ENCODE data around the gene GNAI3.

GNAI3 gene

DNA sequence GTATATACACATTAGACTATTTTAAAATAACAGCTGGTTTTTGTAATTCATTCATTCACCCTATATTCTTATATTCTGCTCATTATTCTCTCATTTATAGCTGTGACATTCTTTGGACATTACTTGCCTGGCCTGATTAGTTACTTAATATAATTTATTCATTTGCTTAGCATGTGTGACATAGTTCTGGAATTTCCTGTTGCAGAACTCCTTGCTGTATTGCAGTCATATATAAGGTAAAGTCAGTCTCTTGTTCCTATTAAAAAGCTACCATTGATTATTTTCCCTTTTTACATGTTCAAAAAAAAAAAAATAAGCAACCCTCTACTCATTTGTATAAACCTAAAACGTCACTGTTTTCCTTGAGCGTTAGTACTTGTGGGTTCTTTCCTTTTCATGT lies 47.1 kb downstream of the GNAI3 start:
- TF ChIP-seq, protein P1, sequence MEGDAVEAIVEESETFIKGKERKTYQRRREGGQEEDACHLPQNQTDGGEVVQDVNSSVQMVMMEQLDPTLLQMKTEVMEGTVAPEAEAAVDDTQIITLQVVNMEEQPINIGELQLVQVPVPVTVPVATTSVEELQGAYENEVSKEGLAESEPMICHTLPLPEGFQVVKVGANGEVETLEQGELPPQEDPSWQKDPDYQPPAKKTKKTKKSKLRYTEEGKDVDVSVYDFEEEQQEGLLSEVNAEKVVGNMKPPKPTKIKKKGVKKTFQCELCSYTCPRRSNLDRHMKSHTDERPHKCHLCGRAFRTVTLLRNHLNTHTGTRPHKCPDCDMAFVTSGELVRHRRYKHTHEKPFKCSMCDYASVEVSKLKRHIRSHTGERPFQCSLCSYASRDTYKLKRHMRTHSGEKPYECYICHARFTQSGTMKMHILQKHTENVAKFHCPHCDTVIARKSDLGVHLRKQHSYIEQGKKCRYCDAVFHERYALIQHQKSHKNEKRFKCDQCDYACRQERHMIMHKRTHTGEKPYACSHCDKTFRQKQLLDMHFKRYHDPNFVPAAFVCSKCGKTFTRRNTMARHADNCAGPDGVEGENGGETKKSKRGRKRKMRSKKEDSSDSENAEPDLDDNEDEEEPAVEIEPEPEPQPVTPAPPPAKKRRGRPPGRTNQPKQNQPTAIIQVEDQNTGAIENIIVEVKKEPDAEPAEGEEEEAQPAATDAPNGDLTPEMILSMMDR (IDR thresholded peaks at IDR 0.05; ENCODE audit: insufficient read depth, low read depth, low read length, missing control alignments): no peak
- DNase-seq (ENCODE audit: low read depth): peak; percentile 79

DNA sequence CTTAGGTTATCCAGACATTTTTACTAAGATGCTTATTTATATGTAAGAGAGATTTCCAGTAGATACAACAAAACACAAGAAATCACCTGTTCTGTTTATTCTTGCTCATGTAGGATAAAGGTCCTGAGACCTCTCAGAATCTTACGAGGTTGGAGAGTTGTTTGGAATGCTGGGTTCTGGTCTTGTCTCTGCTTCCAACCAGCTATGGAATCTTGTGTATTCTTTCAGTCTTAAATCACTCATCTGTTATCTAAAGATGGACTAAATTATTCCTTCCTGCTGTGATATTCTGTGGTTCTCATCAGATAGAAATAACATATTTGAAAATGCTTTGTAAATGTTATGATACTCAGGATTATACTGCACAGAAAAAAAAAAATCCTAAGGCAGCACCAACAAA lies 49.7 kb downstream of the GNAI3 start:
- no peak for DNase-seq (ENCODE audit: low read depth)
- TF ChIP-seq, protein P1 (IDR thresholded peaks at IDR 0.05; ENCODE audit: insufficient read depth, low read depth, low read length, missing control alignments): no peak
- no peak overlapping the region for H3K4me3 ChIP-seq (ENCODE audit: low read length)

More for the DNA sequence above, 47.1 kb downstream of the GNAI3 start:
- no peak overlapping the region for H3K4me3 ChIP-seq (ENCODE audit: low read length)

DNA sequence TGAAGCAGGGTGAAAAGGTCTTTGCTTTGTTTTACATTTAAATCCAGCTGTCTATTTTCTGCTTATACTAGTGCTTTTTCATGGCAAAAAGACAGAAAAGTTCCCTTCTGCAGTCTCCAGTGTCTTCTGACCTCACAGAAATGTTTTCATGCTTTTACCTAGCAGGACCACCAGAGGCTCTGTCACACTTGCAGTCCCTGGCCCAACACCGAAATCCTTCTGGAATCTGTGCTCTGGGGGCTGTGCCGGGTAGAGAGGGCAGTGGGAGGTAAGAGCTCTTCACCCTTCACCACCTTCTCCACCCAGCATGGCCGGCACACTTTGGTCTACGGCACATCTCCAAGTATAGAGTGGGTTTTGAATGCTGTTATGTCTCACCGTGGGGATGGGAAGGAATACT lies 50.2 kb downstream of the GNAI3 start:
- no peak for DNase-seq (ENCODE audit: low read depth)
- TF ChIP-seq, protein P1 (IDR thresholded peaks at IDR 0.05; ENCODE audit: insufficient read depth, low read depth, low read length, missing control alignments): no peak
- no peak overlapping the region for H3K4me3 ChIP-seq (ENCODE audit: low read length)

DNA sequence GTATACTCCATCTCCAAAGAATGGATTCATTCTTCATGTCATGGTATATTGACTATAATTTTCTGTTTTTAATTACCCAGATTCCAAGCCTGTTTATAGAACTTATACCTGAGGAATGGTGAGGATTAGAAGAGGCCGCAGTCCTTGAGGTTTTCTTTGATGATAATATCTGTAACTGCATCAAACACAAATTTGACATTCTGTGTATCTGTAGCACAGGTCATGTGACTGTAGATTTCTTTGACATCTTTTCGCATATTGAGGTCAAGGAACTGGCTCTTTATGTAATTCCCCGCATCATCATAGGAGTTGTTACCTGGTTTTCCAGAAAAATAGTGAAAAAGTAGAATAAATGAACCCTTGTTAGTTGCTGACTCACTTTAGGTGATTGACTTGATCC lies 54.8 kb downstream of the GNAI3 start:
- TF ChIP-seq, protein P1 (IDR thresholded peaks at IDR 0.05; ENCODE audit: insufficient read depth, low read depth, low read length, missing control alignments): no peak
- H3K4me3 ChIP-seq (ENCODE audit: low read length): no peak overlapping the region
- no peak for DNase-seq (ENCODE audit: low read depth)

DNA sequence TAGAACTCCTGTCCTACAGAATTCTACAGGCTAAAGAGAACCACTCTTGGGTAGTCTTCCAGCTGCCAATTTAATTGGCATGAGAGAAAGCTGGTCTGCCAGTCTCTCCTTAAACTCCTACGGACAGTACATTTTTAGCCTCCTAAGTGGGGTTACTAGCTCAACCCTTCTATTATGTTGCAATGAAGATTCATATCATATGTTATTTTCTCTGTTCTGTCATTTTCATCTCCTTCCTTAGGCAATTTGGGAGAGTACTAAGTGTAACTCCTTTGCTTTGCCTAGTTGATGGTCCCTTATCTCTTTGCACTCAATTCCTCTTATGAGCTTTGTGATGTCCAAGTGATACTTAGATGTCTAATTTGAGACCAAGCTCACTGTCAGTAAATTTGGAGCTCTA lies 57.0 kb downstream of the GNAI3 start:
- H3K4me3 ChIP-seq (ENCODE audit: low read length): no peak overlapping the region
- TF ChIP-seq, protein P1 (IDR thresholded peaks at IDR 0.05; ENCODE audit: insufficient read depth, low read depth, low read length, missing control alignments): no peak
- no peak for DNase-seq (ENCODE audit: low read depth)

DNA sequence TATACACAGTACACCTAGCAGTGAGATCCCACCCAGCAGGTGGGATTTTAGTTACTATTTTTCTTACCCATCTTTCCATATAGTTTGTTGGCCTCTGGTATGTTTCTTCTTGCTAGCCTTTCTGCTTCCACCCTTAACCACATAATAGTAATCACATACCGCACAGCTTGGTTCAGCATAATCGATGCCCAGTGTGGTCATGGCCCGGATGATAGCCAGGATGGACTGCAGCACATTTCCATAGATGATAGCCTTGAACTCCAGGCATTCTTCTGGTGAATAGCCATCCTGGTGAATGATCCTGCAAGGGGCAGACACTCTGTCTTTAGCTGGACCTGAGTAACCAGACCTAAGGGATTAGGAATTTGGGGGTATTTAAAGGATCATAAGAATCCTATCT lies 61.5 kb downstream of the GNAI3 start:
- no peak overlapping the region for H3K4me3 ChIP-seq (ENCODE audit: low read length)
- no peak for DNase-seq (ENCODE audit: low read depth)
- TF ChIP-seq, protein P1 (IDR thresholded peaks at IDR 0.05; ENCODE audit: insufficient read depth, low read depth, low read length, missing control alignments): no peak

DNA sequence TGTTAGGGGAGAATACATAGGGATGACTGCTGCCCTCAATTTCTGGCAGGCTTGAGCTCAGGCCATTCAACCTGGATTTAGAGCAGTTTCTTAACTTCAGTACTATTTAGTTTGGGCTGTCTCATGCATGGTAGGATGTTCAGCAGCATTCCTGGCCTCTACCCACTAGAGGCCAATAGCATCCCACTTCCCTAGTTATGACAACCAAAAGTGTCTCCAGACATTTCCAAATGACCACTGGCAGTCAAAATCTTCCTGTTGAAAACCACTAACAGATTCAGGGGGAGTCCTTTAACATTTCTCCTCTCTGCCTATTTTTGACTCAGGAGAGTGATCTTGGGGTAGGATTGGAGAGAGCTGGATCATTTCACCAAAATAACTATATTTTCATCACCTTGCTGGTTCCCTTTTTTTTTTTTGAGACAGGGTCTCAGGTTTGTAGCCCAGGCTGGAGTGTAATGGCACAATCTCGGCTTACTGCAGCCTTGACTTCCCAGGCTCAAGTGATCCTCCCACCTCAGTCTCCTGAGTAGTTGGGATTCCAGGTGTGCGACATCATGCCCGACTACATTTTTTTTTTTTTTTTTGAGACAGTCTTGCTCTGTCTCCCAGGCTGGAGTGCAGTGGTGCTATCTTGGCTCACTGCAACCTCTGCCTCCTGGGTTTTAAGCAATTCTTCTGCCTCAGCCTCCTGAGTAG lies 62.3 kb downstream of the GNAI3 start:
- DNase-seq (ENCODE audit: low read depth): peak; percentile 42
- TF ChIP-seq, protein P1 (IDR thresholded peaks at IDR 0.05; ENCODE audit: insufficient read depth, low read depth, low read length, missing control alignments): no peak
- no peak overlapping the region for H3K4me3 ChIP-seq (ENCODE audit: low read length)
